Suprapubic skin (tissue), 4 donors: ENCODE results near the gene TBC1D24. TPM values are rescaled to one million over a fixed set of nuclear protein-coding genes. Genes with fewer than 3 reads are reported as not detected.
A peak's percentile ranks its signal among the peaks of the same experiment; 100 is the strongest.

Source experiments
- DNase-seq, 2 donors: peaks; one replicate each; pipeline ENCODE4 v3.0.0-alpha.2; 2019; ENCODE audit warnings: low spot score in 2 of 2
- H3K27ac ChIP-seq: fragments of 200-600 bp; sonication (generic); one replicate; pipeline ENCODE4 v1.5.1; 2019
- H3K27me3 ChIP-seq: fragments of 200-600 bp; sonication (generic); one replicate; pipeline ENCODE4 v1.5.1; 2019
- H3K36me3 ChIP-seq: fragments of 200-600 bp; sonication (generic); one replicate; pipeline ENCODE4 v1.5.1; 2019
- H3K4me1 ChIP-seq: fragments of 200-600 bp; sonication (generic); one replicate; pipeline ENCODE4 v1.5.1; 2019
- H3K4me3 ChIP-seq: fragments of 200-600 bp; sonication (generic); one replicate; pipeline ENCODE4 v1.5.1; 2019; ENCODE audit warnings: mild to moderate bottlenecking
- H3K9me3 ChIP-seq: fragments of 200-600 bp; sonication (generic); one replicate; pipeline ENCODE4 v1.5.1; 2019
- EP300 ChIP-seq: sonication (generic); formaldehyde crosslinking; IDR thresholded peaks from one replicate; pipeline ENCODE4 v1.6.1; 2017; ENCODE audit warnings: antibody characterized with exemption
- POLR2A ChIP-seq, 2 donors: fragments of 450-650 bp; IDR thresholded peaks; one replicate each; pipeline ENCODE4 v1.6.1; 2017; ENCODE audit warnings: antibody characterized with exemption in 2 of 2, mild to moderate bottlenecking in 2 of 2, moderate library complexity in 2 of 2
- POLR2AphosphoS5 ChIP-seq, 3 donors: sonication (generic); formaldehyde crosslinking; IDR thresholded peaks; one replicate each; pipeline ENCODE4 v1.6.1; 2017; ENCODE audit warnings: antibody characterized with exemption in 3 of 3
- WGBS: methylation state at CpG from one replicate; pipeline ENCODE4 v1.1.5; 2018; 5-methylcytosine and 5-hydroxymethylcytosine counted together
- total RNA-seq, 4 donors: library from RNA; depleted of rRNA; stranded (reverse); fragments of >200 nt; gene quantifications; one replicate each; pipeline ENCODE4 v1.1.0, GENCODE V29; 2016
- TF ChIP-seq, protein P1 (sequence below), 2 donors: fragments of 200-600 bp in 1 of 2; fragments of 450-650 bp in 1 of 2; sonication (generic) in 1 of 2; IDR thresholded peaks; one replicate each; pipeline ENCODE4 v1.5.1; 2016 to 2019; ENCODE audit warnings: antibody characterized with exemption in 2 of 2, mild to moderate bottlenecking in 1 of 2, moderate library complexity in 1 of 2

Gene TBC1D24
- total RNA-seq, 4 donors from 2014 or later, result 10.8 to 23.6 (median 16.5) TPM

DNA sequence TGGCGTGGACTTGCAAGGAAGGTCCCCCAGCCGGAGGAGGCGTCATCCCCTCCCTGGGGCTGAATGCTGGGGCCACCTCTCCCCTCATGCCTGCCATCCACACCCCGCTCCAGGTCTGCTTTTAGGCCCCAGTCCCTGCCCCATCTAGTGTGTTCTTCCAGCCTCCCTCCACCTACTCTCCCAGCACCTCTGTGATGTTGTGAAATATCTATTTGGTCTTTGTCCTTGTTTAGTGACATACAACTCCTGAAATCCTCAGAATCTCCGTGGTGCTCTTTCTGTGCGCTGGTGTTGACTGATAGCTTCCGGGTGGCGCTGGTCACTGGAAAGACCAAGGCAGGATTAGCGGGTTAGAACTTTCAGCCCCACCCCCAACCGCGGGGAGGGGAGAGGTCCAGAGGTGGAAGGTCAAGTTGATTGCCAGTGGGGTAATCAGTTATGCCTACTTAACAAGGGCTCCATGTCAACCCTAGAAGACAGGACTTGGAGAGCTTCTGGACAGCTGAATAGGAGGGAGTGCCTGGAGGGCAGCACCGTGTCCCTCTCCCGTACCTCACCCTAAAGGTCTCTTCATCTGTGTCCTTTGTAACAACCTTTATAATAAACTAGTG lies 10.1 kb downstream of the TBC1D24 start:
- no peak overlapping the region for H3K27ac ChIP-seq
- no peaks in the 10 kb centered on the region for H3K36me3 ChIP-seq
- H3K4me3 ChIP-seq, result no peak overlapping the region
- TF ChIP-seq, protein P1, sequence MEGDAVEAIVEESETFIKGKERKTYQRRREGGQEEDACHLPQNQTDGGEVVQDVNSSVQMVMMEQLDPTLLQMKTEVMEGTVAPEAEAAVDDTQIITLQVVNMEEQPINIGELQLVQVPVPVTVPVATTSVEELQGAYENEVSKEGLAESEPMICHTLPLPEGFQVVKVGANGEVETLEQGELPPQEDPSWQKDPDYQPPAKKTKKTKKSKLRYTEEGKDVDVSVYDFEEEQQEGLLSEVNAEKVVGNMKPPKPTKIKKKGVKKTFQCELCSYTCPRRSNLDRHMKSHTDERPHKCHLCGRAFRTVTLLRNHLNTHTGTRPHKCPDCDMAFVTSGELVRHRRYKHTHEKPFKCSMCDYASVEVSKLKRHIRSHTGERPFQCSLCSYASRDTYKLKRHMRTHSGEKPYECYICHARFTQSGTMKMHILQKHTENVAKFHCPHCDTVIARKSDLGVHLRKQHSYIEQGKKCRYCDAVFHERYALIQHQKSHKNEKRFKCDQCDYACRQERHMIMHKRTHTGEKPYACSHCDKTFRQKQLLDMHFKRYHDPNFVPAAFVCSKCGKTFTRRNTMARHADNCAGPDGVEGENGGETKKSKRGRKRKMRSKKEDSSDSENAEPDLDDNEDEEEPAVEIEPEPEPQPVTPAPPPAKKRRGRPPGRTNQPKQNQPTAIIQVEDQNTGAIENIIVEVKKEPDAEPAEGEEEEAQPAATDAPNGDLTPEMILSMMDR (IDR thresholded peaks at IDR 0.05), result no peak
- TF ChIP-seq EP300 (no peak), POLR2AphosphoS5 (IDR thresholded peaks at IDR 0.05) (no peak), POLR2A (IDR thresholded peaks at IDR 0.05) (no peak)
- 90% methylated on average over 12 of the region's 13 CpGs for WGBS
- no peak for DNase-seq
- no peaks in the 10 kb centered on the region for H3K27me3 ChIP-seq
- peaks cover 61% of the 10 kb centered on the region for H3K4me1 ChIP-seq
- H3K9me3 ChIP-seq, result no peaks in the 10 kb centered on the region

DNA sequence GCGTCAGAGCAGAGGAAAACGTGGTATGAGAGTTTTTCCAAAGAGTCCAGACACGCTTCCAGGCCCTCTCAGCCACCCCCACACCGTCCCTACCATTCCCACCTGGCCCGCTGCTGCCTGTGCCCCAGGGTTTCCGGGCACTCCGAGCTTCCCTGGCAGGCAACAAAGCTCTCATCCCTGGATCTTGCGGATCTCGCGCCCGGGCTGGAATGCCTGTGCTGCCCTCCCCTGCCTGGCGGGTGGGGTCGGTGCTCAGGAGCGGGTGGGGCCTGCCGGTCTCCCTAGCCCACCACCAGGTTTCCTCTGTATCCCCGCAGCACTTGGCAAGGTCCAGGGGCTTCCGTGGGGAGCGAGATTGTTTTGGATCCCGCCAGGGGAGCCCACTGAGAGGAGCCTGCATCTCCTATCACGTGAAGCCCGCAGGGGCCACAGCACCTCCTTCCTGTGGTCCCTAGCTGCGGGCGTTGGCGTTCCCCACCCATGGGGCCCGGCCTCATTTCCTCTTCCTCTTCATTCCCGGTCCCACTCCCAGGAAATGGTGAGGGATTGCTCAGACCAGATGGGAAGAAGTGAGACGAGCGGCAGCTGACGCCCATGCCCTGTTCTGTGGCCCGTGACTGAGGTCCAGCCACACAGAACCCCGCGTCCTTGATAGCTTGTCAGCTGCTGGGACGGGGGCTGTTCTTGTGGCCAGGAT lies 11.0 kb downstream of the TBC1D24 start:
- Histone ChIP-seq H3K36me3 (no peaks in the 10 kb centered on the region), H3K4me3 (no peak overlapping the region), H3K4me1 (peaks cover 57% of the 10 kb centered on the region), H3K9me3 (no peaks in the 10 kb centered on the region), H3K27me3 (no peaks in the 10 kb centered on the region), H3K27ac (no peak overlapping the region)
- WGBS, result 77% methylated on average over 3 of the region's 33 CpGs
- no peak for DNase-seq
- TF ChIP-seq, protein P1 (IDR thresholded peaks at IDR 0.05), result no peak
- TF ChIP-seq POLR2A (IDR thresholded peaks at IDR 0.05) (no peak), EP300 (no peak), POLR2AphosphoS5 (IDR thresholded peaks at IDR 0.05) (no peak)

DNA sequence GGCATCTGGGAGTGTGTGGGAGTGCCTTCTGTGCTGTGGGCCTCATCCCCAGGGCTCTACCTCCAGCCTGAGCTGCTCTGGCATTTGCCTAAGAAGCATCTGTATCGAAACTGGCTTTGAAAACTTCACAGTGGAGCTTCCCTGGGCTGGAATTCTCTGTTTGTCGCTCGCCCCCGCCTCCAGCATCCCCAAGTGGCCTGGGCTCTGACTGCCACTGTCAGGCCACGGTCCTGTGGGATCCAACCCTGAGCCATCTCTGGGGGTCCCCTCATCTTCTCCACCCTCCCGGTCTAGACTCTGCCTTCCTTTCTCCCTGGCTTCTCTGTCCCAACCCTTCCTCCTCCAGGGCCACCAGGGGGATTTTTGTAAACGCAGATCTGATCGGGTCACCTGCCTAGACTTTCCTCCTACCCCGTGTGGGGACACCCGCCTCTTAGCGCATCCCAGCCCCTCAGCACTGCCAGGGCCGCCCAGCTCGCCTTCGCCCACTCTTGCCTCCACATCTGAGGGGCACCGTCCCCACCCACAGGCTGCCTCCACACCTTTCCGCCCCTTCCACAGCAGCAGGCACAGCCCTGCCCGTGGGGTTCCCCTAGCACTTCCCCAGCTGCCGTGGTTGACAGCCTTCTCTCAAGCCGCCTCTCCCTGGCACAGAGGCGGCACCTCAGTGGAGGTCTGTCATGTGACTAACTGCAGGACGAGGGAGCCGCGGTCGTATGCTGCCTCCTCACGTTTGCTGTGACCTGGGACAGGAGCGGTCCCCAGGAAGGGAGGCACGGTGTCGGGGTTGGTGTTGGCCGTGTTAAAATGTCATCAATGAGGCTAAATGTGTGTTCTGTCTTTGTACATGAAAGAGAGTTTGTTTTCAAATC lies 12.0 kb downstream of the TBC1D24 start:
- H3K9me3 ChIP-seq, result no peaks in the 10 kb centered on the region
- no peaks in the 10 kb centered on the region for H3K27me3 ChIP-seq
- TF ChIP-seq POLR2AphosphoS5 (IDR thresholded peaks at IDR 0.05) (no peak), POLR2A (IDR thresholded peaks at IDR 0.05) (no peak)
- TF ChIP-seq, protein P1 (IDR thresholded peaks at IDR 0.05), result peak; percentile 23 to 55
- H3K4me1 ChIP-seq, result peaks cover 47% of the 10 kb centered on the region
- WGBS, result 46% methylated on average over 29 of the region's 29 CpGs
- no peak overlapping the region for H3K4me3 ChIP-seq
- no peak for DNase-seq
- H3K27ac ChIP-seq, result no peak overlapping the region
- H3K36me3 ChIP-seq, result no peaks in the 10 kb centered on the region

DNA sequence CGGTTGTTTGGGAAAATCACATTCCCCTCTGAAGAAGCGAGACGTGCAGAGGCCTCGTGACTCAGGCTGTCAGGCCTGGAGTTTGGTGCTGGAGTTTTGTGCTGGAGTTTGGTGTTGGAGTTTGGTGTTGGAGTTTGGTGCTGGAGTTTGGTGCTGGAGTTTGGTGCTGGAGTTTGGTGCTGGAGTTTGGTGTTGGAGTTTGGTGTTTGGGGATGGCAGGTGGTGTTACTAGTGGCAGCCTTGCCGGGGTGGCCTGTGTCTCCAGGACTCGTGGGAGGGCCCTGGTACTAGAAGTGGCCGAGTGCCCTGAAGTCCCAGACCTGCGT lies 12.6 kb downstream of the TBC1D24 start:
- DNase-seq, result no peak
- WGBS, result 45% methylated on average over 6 of the region's 8 CpGs
- H3K4me1 ChIP-seq, result peaks cover 41% of the 10 kb centered on the region
- H3K9me3 ChIP-seq, result no peaks in the 10 kb centered on the region
- H3K27ac ChIP-seq, result no peak overlapping the region
- H3K27me3 ChIP-seq, result no peaks in the 10 kb centered on the region
- H3K36me3 ChIP-seq, result no peaks in the 10 kb centered on the region
- no peak overlapping the region for H3K4me3 ChIP-seq
- TF ChIP-seq POLR2AphosphoS5 (IDR thresholded peaks at IDR 0.05), result no peak
- TF ChIP-seq POLR2A (IDR thresholded peaks at IDR 0.05), result no peak
- no peak for TF ChIP-seq EP300
- TF ChIP-seq, protein P1 (IDR thresholded peaks at IDR 0.05), result no peak
